GM18502 (cell line): ENCODE data around the gene ACSM5.
"Not testable (repeated sequence)": the region's sequence is repeated elsewhere in the genome, so short reads cannot be mapped to it uniquely, and the experiment has no call there.

ENCODE experiments used
- ATAC-seq: cut with Tn5 transposase; IDR thresholded peaks from one replicate; pipeline ENCODE4 v1.9.1; 2021; ENCODE audit warnings: mild to moderate bottlenecking; ENCODE audit not compliant: unreplicated experiment, poor library complexity

The ACSM5 gene

GRCh38 chr16:20397468-20398074 is 11.8 kb upstream of the ACSM5 start:
- ATAC-seq: no peak

GRCh38 chr16:20398603-20399002 is 10.7 kb upstream of the ACSM5 start:
- no peak for ATAC-seq

DNA sequence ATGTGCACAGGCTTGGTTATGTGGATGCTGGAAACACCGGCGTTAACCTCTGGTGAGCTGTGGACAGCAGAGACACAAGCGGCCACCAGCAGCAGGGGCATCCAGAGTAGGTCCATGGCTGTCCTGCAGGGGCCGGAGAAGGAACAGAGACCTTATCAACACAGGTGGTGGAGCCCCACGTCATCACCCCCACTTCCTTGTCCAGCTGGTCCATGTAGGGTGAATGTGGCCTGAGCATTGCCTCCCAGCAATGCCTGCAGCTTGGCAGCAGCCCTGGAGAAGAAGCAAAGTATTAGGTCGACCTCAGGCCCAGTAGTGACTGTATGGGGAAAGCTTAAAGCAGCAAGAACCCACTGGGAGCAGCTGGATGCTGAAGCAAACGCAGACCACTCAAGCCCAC is 10.1 kb upstream of the ACSM5 start:
- no peak for ATAC-seq

- ATAC-seq: no peak
These were observed 8.3 kb upstream of the ACSM5 start for GRCh38 chr16:20401066-20401465.

- ATAC-seq: no peak
These were observed 7.8 kb upstream of the ACSM5 start for GRCh38 chr16:20401475-20402016.

GRCh38 chr16:20402651-20403050 is 6.7 kb upstream of the ACSM5 start:
- no peak for ATAC-seq

- no peak for ATAC-seq
These were observed 4.7 kb upstream of the ACSM5 start, which contains the start of gene PDILT for GRCh38 chr16:20404637-20405036. PDILT (minus strand) TSS chr16:20404737; CDS start chr16:20399300, 5,437 bp downstream.

GRCh38 chr16:20410121-20410723 is 888 bp downstream of the ACSM5 start:
- ATAC-seq: peak; percentile 75

- ATAC-seq: no peak
These were observed 1.7 kb downstream of the ACSM5 start for GRCh38 chr16:20411055-20411454.

GRCh38 chr16:20415541-20415940 is 6.2 kb downstream of the ACSM5 start:
- no peak for ATAC-seq

DNA sequence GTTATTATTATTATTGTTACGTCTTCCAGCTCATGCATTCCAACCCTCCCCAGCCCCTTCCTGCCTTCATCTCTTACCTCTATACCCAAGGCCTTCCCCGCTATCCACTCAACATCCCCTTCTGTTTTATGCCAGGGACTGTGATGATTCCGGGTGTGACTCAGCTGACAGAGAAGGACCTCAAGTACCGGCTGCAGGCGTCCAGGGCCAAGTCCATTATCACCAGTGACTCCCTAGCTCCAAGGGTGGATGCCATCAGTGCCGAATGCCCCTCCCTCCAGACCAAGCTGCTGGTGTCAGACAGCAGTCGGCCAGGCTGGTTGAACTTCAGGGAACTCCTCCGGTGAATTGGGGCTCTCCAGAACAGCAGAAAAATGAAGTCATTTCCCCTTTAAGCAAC is 9.8 kb downstream of the ACSM5 start:
- not testable (repeated sequence) for ATAC-seq

- ATAC-seq: not testable (repeated sequence)
These were observed 12.4 kb downstream of the ACSM5 start for GRCh38 chr16:20421748-20422147.

- not testable (repeated sequence) for ATAC-seq
These were observed 14.4 kb downstream of the ACSM5 start for GRCh38 chr16:20423772-20424128.

- ATAC-seq: no peak
These were observed 15.0 kb downstream of the ACSM5 start for GRCh38 chr16:20424129-20424866.

- not testable (repeated sequence) for ATAC-seq
These were observed 18.1 kb downstream of the ACSM5 start for GRCh38 chr16:20427401-20427797.

- ATAC-seq: not testable (repeated sequence)
These were observed 20.2 kb downstream of the ACSM5 start for GRCh38 chr16:20429499-20429898.

DNA sequence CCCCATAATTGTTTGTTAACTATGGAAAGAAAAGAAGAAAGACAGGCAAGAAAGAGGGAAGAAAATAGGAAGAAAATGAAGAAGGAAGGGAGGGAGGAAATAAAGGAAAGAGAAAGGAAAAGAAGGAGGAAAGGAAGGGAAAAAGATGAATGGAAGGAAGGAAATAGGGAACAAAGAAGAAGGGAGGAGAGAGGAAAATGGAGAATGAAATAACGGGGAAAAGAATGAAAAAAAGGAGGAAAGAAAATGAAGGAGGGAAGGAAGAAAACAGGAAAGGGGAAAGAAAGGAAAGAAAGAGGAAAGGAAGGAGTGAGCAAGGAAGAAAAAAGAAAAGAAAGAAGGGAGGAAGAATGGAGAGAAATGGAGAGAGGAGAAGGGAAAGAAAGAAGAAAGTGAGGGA is 21.1 kb downstream of the ACSM5 start:
- ATAC-seq: not testable (repeated sequence)

DNA sequence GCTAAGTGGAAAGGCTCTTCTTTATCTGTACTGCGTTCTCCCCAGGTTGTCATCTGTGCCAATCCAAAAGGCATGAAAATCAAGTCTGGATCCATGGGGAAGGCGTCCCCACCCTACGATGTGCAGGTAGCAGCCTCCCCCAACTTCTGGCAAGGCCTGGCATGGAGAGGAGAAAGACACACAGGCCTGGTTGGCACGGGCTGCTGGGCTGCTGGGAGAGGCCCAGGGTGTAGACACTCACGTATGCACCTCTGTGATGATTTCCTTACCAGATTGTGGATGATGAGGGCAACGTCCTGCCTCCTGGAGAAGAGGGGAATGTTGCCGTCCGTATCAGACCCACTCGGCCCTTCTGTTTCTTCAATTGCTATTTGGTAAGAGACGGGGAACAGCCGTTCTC is 21.6 kb downstream of the ACSM5 start:
- ATAC-seq: no peak

DNA sequence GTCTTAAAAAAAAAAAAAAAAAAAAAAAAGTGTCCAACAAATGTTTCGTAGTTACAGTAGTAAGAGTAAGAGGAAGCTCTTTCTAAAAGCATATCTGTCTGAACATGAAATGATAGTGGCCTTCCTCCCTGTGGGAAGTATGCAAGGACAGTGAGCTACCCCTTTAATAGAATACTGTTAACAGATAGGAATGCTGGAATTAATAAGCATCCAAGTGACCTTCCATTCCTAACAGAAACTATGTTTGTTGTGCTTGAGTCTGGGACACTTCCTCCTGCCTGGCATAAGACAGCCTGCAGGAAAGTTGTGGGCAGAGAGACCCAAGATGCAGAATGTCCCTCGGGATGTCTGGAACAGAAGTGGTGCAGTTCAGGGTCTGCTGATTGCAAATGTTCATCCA is 29.6 kb downstream of the ACSM5 start:
- not testable (repeated sequence) for ATAC-seq

- ATAC-seq: not testable (repeated sequence)
These were observed 30.5 kb downstream of the ACSM5 start for GRCh38 chr16:20439820-20440231.

DNA sequence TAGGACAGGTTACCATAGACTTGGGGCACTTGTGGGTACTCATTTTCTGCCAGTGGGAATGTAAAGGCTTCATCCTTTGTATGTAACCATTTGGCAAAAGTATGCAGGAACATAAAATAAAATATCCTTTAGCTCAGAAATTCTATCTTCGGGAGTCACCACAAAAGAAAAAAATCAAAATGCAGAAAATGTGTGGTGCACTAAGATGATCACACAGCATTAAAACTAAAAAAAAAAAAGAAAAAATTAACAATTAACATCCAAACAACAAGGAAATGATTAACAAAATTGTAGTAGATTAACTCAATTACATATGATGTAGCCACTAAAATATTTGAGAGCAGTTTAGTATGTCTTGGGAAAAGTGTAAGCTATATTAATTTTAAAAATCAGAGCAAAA is 31.4 kb downstream of the ACSM5 start:
- ATAC-seq: not testable (repeated sequence)
